DMS153 treated with DMSO at 0.1 percent for 48 hours (cell line): Measurements from ENCODE around the gene ZNF195.
"Not testable (repeated sequence)": the region's sequence is repeated elsewhere in the genome, so short reads cannot be mapped to it uniquely, and the experiment has no call there.

Experiments used
- DNase-seq: peaks from one replicate; lab custom pipeline; 2025; ENCODE audit not compliant: unreplicated experiment; lab: John Stamatoyannopoulos, UW

ZNF195 gene

DNA sequence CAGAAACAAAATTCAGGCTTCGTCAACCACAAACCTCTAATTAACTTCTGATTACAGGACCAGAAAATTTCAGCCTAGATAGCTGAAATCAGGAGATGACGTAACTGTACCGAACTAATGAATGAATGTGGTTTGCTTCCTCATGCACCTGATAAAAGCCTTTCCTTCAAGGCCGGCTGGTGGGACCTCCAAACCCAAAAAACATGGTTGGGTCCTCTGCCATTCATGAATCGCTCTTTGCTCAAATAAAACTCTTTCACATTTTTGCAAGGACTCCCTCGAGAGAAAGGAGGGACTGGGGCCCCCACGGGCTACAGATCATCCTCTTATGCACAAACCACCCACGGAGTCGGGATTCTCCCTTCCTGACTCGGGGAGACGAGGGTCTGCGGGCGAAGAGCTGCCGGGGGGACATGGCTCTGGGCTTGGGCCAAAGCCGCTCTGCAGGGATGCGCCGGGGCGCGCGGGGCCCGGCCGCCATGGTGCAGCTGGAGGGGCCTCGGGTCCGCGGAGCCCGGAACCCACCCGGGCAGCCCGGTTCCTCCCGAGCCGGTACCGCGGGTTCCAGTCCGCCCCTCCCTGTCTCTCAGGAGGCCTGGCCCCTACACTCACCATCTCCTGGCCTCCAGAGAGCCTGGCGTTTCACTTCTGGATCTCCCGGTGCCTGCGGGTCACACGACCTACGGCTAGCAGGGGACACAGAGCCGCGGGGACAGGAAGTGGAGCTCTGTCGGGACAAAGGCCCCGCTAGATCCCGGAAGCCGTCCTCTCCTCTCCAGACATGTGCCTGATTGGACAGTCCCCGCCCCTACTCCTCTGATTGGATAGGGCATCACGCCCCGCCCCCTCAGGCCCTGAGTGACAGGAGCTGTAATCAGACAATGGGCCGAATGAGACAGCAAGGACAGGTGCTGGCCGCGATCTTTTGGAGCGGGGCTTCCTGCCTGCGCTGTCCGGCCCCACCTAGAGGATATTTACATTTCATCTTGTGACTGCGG is at the start of gene ZNF195:
Gene ZNF195 (minus strand): TSS at position 721 of the 998 bp plus-strand sequence. CDS start 106 bp downstream, at position 615.
- DNase-seq: peak; percentile 95

DNA sequence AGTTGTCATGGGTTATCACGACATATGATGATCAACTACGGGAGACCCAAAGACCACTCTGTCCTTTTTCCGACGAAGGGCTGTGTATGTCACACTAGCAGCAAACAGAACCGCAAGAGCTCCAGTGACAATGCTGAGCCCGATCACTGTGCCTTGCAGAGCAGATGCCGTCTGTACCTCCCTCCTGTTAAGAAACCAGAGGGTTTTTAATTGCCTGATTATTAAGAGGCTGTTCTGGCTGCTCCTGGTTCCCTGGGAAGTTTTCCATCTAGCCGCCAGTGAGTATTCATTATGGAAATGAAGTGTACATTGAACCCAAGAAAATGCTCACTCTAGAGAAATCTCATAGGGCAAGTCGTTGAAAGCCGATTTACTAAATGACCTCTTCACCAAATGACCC is 49.1 kb upstream of the ZNF195 start:
- not testable (repeated sequence) for DNase-seq

DNA sequence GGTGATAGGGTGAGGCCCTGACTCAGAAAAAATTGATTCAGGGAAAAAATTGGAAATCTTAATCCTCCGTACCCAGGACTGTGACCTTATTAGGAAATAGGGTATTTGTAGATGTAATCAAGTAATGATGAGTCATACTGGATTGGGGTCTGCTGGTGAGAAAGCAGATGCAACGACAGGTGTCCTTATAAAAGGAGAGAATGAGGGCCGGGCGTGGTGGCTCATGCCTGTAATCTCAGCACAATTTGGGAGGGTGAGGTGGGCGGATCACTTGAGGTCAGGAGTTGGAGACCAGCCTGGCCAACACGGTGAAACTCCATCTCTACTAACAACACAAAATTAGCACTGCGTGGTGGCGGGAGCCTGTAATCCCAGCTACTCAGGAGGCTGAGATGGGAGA is 47.6 kb upstream of the ZNF195 start:
- DNase-seq: not testable (repeated sequence)

DNA sequence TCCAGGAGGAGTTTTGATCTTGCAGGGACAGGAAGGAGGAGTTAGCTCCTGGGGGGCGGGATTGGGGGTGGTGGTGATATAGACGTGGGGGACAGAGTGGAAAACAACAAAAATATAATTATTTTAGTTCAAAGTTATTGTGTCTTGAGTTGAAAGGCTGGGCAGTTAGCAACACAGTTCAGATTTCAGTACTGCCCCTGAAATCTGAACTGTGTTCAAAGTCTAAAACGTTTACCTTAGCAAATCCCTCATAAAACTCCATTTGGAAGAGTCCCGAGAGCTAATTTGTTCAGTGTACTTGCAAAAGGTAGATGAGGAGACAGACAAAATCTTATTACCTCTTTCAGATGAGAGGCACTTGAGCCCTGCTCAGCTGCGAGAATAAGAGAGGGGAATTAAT is 45.0 kb upstream of the ZNF195 start:
- DNase-seq: not testable (repeated sequence)

DNA sequence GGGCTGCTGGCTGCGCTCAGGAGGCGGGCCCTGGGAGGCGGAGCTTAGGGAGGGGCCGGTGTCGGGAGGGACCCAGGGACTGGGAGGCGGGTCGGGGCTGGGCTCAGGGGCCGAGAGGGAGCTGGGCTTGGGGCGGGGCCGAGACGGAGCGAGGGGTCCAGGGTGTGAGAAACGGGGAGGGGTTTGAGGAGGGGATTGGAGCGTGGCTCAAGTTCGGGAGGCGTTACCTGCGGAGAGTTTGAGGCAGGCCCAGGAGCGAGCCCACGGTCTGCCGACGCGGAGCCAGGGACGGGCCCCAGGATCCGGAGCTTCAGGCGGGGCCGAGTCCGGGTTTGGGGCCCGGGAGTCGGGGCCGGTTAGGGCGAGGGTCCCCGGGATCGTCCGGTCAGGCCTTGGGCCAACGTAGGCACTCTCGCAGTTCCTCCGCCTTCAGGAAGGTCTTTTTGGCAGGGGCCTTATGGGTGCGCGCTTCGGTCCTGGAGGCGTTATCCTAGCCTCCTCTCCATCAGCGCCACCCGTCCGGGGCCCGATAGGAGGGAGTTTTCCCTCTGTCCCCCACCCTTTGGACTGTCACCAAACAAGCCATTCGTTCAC is 44.3 kb upstream of the ZNF195 start:
- peak; percentile 47 for DNase-seq

DNA sequence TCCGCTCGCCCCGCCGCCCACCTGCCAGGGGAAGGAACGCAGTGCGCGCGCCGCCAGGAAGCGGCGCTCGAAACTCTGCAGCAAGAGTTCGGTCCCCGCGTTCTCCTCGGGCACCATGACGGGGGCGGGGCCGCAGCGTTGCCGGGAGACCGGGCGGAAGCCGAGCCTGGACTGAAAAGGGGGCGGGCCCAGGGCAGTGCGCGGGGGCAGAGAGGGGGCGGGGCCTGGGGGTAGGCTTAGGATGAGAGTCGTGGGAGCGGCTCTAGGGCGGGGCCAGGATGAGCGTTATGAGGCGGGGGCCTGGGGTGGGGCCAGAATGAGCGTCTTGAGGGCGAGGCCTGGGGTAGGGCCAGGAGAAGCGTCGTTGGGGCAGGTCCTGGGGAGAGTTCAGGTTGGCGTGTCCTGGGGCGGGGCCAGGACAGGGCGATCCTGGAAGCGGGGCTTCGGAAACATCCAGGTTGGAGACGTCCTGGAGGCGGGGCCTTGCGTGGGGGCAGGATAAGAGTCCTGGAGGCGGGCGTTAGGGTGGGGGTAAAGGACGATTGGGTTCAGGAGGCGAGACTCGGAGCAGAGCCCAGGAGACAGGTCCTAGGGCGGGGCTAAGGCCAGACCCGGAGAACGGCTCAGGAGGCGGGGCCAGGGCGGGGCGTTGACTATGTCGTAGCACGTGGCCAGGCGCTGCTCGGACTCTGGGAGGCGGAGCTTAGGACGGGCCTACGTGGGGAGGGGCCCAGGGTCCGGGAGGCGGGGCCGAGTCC is 43.6 kb upstream of the ZNF195 start:
- peak; percentile 87 for DNase-seq

DNA sequence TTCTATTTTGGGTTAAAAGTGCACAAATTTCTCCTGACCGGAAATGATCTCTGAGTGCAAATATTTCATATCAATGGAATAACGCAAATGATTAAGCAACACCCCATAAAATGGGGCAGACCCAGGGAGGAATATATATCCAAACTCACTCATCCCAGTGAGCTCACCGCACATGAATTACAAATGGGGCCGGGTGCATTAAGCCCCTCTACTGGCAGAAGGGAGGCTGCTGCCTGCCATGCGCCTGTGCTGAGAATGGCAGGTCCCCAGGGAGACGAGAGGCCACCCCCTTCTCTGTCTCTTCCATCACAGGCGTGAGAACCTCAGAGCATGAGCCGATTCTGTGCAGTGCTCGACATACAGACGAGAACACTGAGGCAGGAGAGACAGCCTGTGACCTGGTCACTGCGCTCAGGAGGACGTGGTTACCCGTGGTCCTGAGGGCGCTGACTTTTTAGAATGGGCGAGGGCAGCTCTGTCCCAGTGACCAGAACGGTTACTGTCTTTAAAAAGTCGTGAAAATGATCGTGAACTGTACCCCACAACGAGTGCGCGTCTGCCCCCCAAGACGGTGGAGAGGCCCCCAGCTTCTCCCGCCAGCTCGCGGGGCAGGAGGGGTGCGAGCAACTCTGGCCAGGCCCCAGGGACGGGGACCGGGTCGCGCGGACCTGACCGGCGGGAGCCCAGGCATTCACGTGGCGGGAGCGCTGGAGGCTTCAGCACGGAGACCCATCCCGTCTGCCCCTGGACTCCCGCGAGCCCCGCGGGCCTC is 42.8 kb upstream of the ZNF195 start:
- DNase-seq: not testable (repeated sequence)

DNA sequence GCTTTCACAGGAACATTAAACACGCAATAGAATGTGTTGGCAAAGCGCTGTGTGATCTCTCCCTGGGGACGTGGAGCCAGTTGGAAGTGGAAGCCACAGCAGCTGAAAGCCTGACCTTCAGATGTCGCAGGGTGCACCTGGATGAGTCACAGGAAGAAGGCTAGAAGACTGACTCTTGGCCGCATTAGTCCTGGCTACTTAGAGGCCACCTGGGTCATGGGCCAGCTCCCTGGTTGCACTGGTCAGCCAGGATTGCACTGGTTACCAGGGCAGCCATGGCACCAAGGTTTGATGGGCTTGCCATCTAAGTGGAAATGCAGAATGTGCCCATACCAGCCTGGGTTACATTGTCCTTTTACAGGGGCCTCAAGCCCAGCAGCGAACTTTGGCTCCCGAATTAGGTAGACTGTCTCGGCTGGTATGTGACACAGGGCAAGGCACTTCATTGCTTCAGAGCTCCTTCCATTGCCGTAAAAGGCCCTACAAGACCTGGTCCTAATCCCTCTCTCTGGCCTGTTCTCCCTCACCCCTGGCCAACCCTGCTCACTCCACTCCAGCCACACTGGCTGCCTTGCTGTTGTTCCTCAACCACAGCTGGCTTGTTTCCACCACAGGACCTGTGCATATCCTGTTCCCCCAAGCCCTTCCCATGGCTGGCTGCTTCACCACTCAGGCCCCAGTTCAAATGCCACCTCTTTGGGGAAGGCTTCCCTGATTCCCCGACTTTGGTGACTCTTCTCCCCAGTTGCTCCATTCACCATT is 41.5 kb upstream of the ZNF195 start:
- not testable (repeated sequence) for DNase-seq

DNA sequence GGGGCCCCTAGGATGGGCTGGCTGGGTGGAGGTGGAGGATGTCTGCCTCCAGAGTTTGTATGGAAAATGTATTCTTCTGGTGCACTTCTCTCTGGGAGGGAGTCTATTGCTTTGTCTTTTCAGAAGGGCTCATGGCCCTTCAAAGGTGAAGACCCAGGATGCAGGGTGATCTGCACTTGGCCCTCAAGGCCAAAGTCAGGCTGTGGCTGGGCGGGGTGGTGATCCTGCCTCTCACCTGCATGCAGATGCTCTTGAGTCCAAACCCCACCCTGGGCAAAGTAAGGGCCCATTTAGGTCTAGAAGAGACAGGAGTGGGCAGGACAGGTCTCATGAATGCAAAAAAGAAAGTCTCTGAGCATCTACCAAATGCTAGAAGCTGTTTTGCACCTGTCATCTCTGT is 40.5 kb upstream of the ZNF195 start:
- not testable (repeated sequence) for DNase-seq

DNA sequence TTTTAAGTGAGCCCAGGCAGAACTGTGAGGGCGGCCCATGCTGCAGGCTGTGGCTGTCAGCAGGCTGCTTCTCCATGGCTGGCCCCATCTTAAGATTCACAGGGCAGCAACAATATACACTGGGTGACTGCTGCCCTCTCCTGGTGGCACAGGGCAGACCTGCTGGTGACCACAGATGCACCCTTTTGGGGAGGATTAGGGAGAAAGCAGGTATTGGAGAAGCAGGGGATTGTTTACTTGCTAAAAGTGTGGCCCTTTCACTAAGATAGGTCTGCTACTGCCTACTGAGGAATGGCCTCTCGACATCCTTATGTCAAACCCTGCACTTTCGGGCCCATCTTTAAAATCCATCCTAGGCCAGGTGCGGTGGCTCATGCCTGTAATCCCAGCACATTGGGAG is 38.1 kb upstream of the ZNF195 start:
- not testable (repeated sequence) for DNase-seq

DNA sequence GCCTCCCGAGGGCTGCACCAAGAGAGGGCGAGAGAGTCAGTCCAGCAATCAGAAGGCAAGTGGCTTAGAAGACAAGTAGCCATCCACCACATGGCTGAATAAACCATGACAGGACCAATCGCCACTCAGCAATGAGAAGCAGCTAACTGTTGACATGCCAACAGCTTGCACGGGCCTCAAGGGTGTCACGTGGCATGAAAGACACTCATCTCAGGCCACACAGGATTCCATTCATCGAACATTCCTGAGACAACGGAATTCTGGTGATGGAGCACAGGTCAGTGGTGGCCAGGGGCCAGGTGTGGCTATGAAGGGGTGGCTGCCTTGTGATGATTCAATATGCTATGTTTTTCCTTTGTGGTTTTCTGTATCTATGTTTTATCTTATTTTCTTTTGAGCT is 36.4 kb upstream of the ZNF195 start:
- DNase-seq: not testable (repeated sequence)

DNA sequence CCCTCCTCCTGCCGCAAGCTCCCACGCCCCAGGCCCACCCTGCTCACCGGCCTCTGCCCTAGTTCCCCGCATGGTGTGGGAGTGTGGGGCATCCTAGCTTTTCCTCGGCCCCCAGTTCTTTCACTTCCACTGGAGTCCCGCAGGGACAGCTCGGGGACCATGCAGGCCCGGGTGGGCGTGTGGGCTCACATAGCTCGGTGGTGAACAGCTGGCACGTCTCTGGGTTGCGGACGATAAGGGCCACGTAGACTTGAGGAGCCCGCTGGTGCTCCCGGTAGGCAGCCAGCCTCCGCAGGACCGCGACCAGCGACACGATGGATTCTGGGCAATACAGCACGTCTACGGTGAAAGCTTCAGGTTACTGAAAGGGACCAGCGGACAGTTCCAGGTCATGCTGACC is 34.7 kb upstream of the ZNF195 start:
- DNase-seq: not testable (repeated sequence)

DNA sequence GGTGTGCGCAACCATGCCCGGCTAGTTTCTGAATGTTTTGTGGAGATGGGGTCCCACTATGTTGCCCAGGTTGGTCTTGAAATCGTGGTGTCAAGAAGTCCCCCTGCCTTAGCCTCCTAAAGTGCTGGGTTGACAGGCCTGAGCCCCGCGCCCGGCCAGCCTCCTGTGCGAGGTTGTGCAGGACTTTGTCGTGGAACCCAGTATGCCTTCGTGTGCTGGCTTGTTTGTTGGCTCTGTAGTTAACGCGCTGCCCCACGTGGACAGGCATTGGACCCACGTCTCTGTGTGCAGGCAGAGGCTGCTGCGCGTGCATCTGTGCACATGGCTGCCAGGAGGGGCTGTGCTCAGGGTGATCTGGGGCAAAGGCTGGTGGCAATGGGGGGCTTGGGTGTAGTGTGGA is 33.9 kb upstream of the ZNF195 start:
- no peak for DNase-seq

DNA sequence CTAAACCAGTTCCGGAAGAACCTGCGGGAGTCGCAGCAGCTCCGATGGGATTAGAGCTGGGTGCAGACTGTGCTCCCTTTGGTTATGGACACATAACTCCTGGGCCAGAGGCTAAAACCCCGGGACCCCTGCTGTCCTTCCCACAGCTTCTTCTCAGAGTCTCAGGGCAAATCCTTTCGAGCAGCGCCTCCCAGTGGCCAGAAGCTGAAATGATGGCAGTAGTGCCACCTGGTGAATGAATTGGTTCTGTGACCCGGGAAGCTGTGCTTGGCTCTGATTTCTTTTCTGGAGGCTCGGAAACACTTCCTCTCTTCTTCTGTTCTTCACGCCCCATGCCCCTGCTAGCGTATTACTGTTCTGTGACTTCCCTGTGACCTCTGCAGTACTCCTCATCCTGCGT is 29.8 kb upstream of the ZNF195 start:
- peak; percentile 15 for DNase-seq

DNA sequence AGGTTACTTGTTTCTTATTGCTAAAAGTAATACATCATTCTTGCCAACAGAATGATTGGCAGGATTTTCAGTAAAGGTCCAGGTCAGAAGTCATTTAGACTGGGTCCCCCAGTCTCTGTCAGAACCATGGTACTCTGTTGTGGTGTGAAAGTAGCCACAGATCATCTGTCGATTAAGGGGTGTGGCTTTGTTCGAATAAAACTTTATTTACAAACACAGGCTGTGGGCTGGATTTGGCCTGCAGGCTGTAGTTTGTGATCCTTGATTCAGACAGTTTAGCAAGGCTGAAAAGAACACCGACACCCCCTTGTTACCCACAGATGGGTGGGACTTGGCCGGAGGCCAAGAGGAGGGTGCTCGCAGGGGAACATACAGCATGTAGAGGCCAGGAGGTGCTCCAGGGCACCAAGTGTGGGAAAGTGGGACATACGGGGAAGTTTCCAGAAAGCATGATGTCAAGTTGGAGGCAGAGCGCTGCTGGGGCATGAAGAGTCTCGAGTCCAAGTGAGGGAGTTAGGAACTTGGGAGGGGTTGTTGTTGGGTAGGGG is 29.2 kb upstream of the ZNF195 start:
- DNase-seq: not testable (repeated sequence)

DNA sequence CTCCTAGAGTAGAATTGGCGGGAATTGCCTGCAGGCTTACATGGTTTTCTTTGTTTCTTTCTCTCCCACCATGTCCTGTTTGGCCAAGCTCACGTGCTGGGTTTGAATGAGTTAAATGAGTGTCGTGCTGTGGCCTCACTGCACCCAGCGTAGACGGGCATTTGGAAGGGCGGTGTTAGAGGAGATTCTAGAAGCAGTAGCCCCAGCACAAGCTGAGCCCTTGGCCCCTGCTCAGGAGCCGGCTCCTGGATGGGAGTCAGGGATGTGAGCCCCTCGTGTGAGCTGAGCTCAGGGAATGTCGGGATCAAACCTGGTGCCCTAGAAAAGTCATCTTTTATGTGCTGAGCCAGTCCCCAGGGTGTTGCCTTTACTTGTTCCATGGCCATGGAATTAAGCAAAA is 28.0 kb upstream of the ZNF195 start:
- DNase-seq: not testable (repeated sequence)

DNA sequence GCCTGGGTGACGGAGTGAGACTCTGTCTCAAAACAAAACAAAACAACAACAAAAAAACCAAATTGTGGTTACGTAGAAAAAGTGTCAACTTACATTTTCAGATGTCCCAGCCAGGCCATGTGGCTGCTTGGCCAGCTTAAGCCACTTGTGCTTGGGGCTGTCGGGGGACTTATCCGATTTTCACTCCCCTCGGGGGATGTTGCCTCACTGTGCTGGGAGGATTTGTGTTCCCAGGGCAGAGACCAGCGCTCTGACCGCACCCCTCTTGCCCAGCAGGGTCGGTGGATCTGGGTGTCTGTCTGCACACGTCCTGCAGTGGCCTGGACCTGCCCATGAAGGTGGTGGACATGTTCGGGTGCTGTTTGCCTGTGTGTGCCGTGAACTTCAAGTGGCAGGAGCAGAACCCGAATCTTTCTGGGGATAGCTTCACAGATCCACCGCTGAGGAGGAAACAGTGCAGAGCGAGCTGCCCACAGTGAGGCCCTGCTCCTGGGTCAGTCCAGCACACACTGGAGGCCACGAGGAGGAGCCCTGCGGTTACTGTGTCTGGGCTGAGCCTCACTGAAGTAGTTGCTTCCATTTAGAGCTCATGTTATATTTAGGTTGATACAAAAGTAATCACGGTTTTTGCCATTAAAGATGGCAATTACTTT is 27.4 kb upstream of the ZNF195 start:
- not testable (repeated sequence) for DNase-seq

DNA sequence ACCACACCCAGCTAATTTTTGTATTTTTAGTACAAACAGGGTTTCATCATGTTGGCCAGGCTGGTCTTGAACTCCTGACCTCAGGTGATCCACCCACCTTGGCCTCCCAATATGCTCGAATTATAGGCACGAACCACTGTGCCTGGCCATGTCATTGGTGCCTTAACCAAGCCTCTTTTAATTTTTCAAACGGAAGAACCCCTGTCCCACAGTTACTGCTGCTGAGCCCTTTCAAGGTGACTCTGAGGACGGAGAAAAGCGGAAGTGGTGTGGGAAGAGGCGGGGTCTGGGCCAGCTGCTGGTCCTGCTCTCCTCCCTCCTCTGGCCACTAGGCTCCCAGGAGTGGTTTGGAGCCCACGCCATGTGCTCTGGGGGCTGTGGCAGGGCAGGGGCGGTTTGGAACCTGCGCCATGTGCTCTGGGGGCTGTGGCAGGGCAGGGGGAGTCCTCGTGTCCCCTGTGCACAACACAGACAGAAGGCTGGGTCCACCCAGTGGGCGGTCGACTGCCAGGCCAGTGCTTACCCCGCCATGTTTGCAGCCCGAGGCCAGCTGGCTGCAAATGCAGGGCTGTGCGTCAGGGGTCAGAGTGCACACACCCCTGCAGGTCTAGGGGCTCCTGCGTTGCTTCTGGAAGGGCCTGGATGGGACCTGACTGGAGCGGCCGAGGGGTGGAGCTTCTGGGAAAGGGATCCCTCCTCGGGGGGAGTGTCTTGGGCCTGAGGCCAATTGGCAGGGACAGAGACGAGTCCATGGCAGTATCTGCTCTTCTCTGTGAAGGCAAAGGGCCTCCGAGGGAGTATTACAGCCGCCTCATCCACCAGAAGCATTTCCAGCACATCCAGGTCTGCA is 25.4 kb upstream of the ZNF195 start:
- DNase-seq: peak; percentile 50
